CD4-positive, alpha-beta T cell (primary cell): ENCODE data around the gene CPZ. TPM values are rescaled to one million over a fixed set of nuclear protein-coding genes. Genes with fewer than 3 reads are reported as not detected.
"Not testable (repeated sequence)": the region's sequence is repeated elsewhere in the genome, so short reads cannot be mapped to it uniquely, and the experiment has no call there.

ENCODE experiments used
- ATAC-seq: fragments of 200-7000 bp; cut with Tn5 transposase; one replicate; pipeline ENCODE4 v1.10.0; 2022; ENCODE audit warnings: mild to moderate bottlenecking; ENCODE audit not compliant: poor library complexity
- CTCF ChIA-PET: fragments of 350-600 bp; sonication (Branson Sonifier 250); formaldehyde crosslinking; loops from one replicate; lab custom pipeline; 2021; ENCODE audit warnings: antibody characterized with exemption, inconsistent platforms; lab: Charles Lee
- POLR2A ChIA-PET: fragments of 350-600 bp; sonication (Branson Sonifier 250); formaldehyde crosslinking; loops from one replicate; lab custom pipeline; 2021; ENCODE audit warnings: antibody characterized with exemption, inconsistent platforms; lab: Charles Lee
- DNase-seq, 14 experiments: peaks; one replicate each; pipeline ENCODE4 v3.0.0-alpha.2; 2013 to 2020; ENCODE audit warnings: mixed read lengths in 2 of 14
- H3K27ac ChIP-seq, 2 donors: one replicate each; pipeline versions ENCODE4 v1.5.1 to v1.7.0; 2013; ENCODE audit warnings: low read length in 2 of 2, low read depth in 1 of 2, mild to moderate bottlenecking in 1 of 2
- H3K27me3 ChIP-seq, 2 experiments: 1 replicate in 1 of 2; 2 replicates in 1 of 2; pipeline versions ENCODE4 v1.6.1 to v1.7.0; 2013; ENCODE audit warnings: low read length in 2 of 2, control low read depth in 1 of 2, mild to moderate bottlenecking in 1 of 2, moderate library complexity in 1 of 2; ENCODE audit not compliant: insufficient read depth in 2 of 2, control insufficient read depth in 1 of 2
- H3K36me3 ChIP-seq: one replicate; pipeline ENCODE4 v1.6.1; 2013; ENCODE audit warnings: low read length, control low read depth; ENCODE audit not compliant: insufficient read depth
- H3K4me1 ChIP-seq: one replicate; pipeline ENCODE4 v1.6.1; 2013; ENCODE audit warnings: low read length, control low read depth; ENCODE audit not compliant: insufficient read depth
- H3K4me3 ChIP-seq: one replicate; pipeline ENCODE4 v1.5.1; 2013; ENCODE audit warnings: mild to moderate bottlenecking, low read length, moderate library complexity
- H3K9me3 ChIP-seq, 2 experiments: 1 replicate in 1 of 2; 2 replicates in 1 of 2; pipeline versions ENCODE4 v1.6.1 to v1.7.0; 2013; ENCODE audit warnings: low read length in 2 of 2, mild to moderate bottlenecking in 2 of 2, control low read depth in 1 of 2, moderate library complexity in 1 of 2; ENCODE audit not compliant: control insufficient read depth in 1 of 2, insufficient read depth in 1 of 2
- H3K27ac Mint-ChIP-seq: one replicate; pipeline ENCODE4 v1.8.0; 2020; ENCODE audit warnings: mixed read lengths
- H3K27me3 Mint-ChIP-seq: one replicate; pipeline ENCODE4 v1.8.0; 2021; ENCODE audit warnings: mixed read lengths
- H3K36me3 Mint-ChIP-seq: one replicate; pipeline ENCODE4 v1.8.0; 2021; ENCODE audit warnings: low read depth, mixed read lengths
- H3K4me1 Mint-ChIP-seq: one replicate; pipeline ENCODE4 v1.8.0; 2021; ENCODE audit warnings: low read depth, mixed read lengths
- H3K4me3 Mint-ChIP-seq: one replicate; pipeline ENCODE4 v1.8.0; 2020; ENCODE audit warnings: mild to moderate bottlenecking, mixed read lengths
- H3K9me3 Mint-ChIP-seq: one replicate; pipeline ENCODE4 v1.8.0; 2020; ENCODE audit warnings: mixed read lengths
- CTCF ChIP-seq: fragments of 200-600 bp; IDR thresholded peaks from one replicate; pipeline ENCODE4 v1.8.0; 2022; ENCODE audit warnings: antibody characterized with exemption, mild to moderate bottlenecking
- intact Hi-C, 2 experiments: fragments of 100-400 bp; cut with DNase I in 1 of 2; cut with micrococcal nuclease in 1 of 2; formaldehyde crosslinking; loops; one replicate each; pipeline versions ENCODE4 v1.15.1 to v1.9.0; 2023 to 2025; cut with DNase I, micrococcal nuclease
- total RNA-seq, 174 experiments: library from RNA in 2 of 174; stranded (reverse) in 2 of 174; gene quantifications; one replicate each; pipeline ENCODE4 v1.2.3 and lab custom pipeline; 2021 to 2026

CPZ gene
- total RNA-seq, 2 experiments from 2014 or later = not detected

GRCh38 chr4:8575457-8575856 is 17.1 kb upstream of the CPZ start:
- no peaks in the 10 kb centered on the region for H3K4me1 ChIP-seq
- POLR2A ChIA-PET = no interaction called here
- H3K27me3 ChIP-seq = peaks cover 8 to 19% of the 10 kb centered on the region in 2 experiments
- H3K36me3 ChIP-seq = no peaks in the 10 kb centered on the region
- H3K4me3 ChIP-seq = no peak overlapping the region
- CTCF ChIA-PET = no interaction called here
- H3K9me3 ChIP-seq = peaks cover 0 to 10% of the 10 kb centered on the region in 2 experiments
- no peaks in the 10 kb centered on the region for H3K36me3 Mint-ChIP-seq
- H3K27ac ChIP-seq = no peak overlapping the region
- ATAC-seq = no peak
- intact Hi-C loops = no loop called here
- no peak overlapping the region for H3K4me3 Mint-ChIP-seq
- peaks cover 25% of the 10 kb centered on the region for H3K27me3 Mint-ChIP-seq
- no peak overlapping the region for H3K27ac Mint-ChIP-seq
- no peak for DNase-seq
- H3K4me1 Mint-ChIP-seq = no peaks in the 10 kb centered on the region
- H3K9me3 Mint-ChIP-seq = no peaks in the 10 kb centered on the region
- TF ChIP-seq CTCF = no peak

GRCh38 chr4:8576591-8576990 is 16.0 kb upstream of the CPZ start:
- H3K36me3 Mint-ChIP-seq, CTCF ChIA-PET, H3K4me3 ChIP-seq, ATAC-seq, H3K9me3 Mint-ChIP-seq, H3K36me3 ChIP-seq, POLR2A ChIA-PET, intact Hi-C loops, H3K4me1 ChIP-seq, H3K4me1 Mint-ChIP-seq, H3K27ac Mint-ChIP-seq, DNase-seq, H3K27ac ChIP-seq, H3K4me3 Mint-ChIP-seq: not testable (repeated sequence)
- peaks cover 25% of the 10 kb centered on the region for H3K27me3 Mint-ChIP-seq
- peaks cover 11 to 19% of the 10 kb centered on the region in 2 experiments for H3K27me3 ChIP-seq
- H3K9me3 ChIP-seq = peaks cover 0 to 21% of the 10 kb centered on the region in 2 experiments

- no peak overlapping the region for H3K4me3 ChIP-seq
- POLR2A ChIA-PET = no interaction called here
- no peak overlapping the region for H3K27ac ChIP-seq
- no peak for TF ChIP-seq CTCF
- peaks cover 0 to 26% of the 10 kb centered on the region in 2 experiments for H3K9me3 ChIP-seq
- no peak for ATAC-seq
- Mint-ChIP-seq H3K36me3 (no peaks in the 10 kb centered on the region), H3K4me3 (no peak overlapping the region), H3K27ac (no peak overlapping the region), H3K27me3 (peaks cover 27% of the 10 kb centered on the region), H3K4me1 (no peaks in the 10 kb centered on the region), H3K9me3 (no peaks in the 10 kb centered on the region)
- intact Hi-C loops = no loop called here
- H3K27me3 ChIP-seq = peaks cover 11 to 20% of the 10 kb centered on the region in 2 experiments
- no peaks in the 10 kb centered on the region for H3K4me1 ChIP-seq
- DNase-seq = no peak
- CTCF ChIA-PET = no interaction called here
- no peaks in the 10 kb centered on the region for H3K36me3 ChIP-seq
Measured at GRCh38 chr4:8577046-8577445, 15.5 kb upstream of the CPZ start.

GRCh38 chr4:8577972-8578371 is 14.6 kb upstream of the CPZ start:
- POLR2A ChIA-PET = no interaction called here
- Mint-ChIP-seq H3K4me1 (no peaks in the 10 kb centered on the region), H3K27ac (no peak overlapping the region), H3K4me3 (no peak overlapping the region), H3K36me3 (no peaks in the 10 kb centered on the region), H3K9me3 (no peaks in the 10 kb centered on the region), H3K27me3 (peaks cover 35% of the 10 kb centered on the region)
- CTCF ChIA-PET = no interaction called here
- DNase-seq = no peak
- no peak overlapping the region for H3K27ac ChIP-seq
- intact Hi-C loops = no loop called here
- H3K27me3 ChIP-seq = peaks cover 11 to 24% of the 10 kb centered on the region in 2 experiments
- ATAC-seq = no peak
- no peaks in the 10 kb centered on the region for H3K4me1 ChIP-seq
- no peaks in the 10 kb centered on the region for H3K36me3 ChIP-seq
- TF ChIP-seq CTCF = no peak
- H3K9me3 ChIP-seq = peaks cover 0 to 34% of the 10 kb centered on the region in 2 experiments
- no peak overlapping the region for H3K4me3 ChIP-seq
